Panc1 (cell line): ENCODE measurements around the gene ASCC1.

Experiments used
- POLR2AphosphoS5 ChIP-seq: IDR thresholded peaks from 2 replicates; pipeline ENCODE4 v1.6.1; 2012; ENCODE audit warnings: mild to moderate bottlenecking, low read depth, low read length, moderate library complexity
- SIN3A ChIP-seq: IDR thresholded peaks from 2 replicates; pipeline ENCODE4 v1.6.1; 2012; ENCODE audit warnings: low read depth, mild to moderate bottlenecking, low read length, moderate library complexity, borderline replicate concordance; ENCODE audit not compliant: insufficient read depth
- TCF7L2 ChIP-seq: IDR thresholded peaks from 2 replicates; pipeline ENCODE4 v1.6.1; 2011; ENCODE audit warnings: mild to moderate bottlenecking, low read depth, low read length, inconsistent platforms
- TF ChIP-seq, protein P1 (sequence below): fragments of 450-650 bp; IDR thresholded peaks from 2 replicates; pipeline ENCODE4 v1.5.1; 2017; ENCODE audit warnings: mild to moderate bottlenecking
- TF ChIP-seq, protein P2 (sequence below), 2 experiments: IDR thresholded peaks; 2 replicates each; pipeline ENCODE4 v1.6.1; 2011 to 2012; ENCODE audit warnings: low read depth in 2 of 2, control low read depth in 1 of 2, low read length in 1 of 2, mild to moderate bottlenecking in 1 of 2, moderate library complexity in 1 of 2; ENCODE audit not compliant: insufficient read depth in 1 of 2

DNA sequence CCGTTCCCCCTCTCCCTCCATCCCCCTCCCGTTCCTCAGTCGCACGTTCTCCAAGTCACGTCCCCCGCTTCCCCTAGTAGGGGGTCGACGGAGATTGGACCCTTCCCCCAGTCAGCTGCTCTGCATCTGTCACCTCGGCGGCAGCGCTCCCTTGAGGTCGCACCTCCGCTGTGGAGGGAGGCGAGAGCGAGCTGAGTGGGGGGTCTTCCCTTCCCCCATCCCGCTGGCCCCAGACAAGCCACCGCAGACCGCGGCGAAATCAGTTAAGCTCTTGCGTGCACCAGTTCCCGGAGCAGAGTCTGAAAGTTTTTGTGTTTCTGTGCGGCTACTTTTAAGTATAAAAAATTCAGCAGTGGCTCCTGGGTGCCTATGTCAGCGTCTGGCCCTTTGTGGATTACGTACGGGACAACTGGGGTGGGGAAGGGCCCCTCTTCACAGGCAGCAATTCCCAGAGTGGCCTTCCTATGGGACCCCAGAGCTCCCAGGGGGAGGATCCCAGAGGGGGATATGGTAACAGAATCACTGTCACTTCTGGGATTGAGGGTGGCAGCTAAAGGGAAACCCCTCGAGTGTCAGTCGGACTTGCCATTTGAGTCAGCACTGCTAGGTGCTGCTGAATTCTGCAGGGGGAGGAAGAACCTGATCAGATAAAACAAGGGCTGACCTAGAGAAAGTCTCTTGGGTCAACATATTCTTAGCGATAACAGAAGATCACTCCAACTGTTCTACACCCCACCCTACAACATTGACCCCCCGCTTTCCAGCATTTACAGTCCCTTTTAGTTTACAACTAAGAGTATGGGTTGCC is 45.1 kb upstream of the ASCC1 start:
- TF ChIP-seq POLR2AphosphoS5 (no peak), TCF7L2 (no peak), SIN3A (0 out of 2 replicates have a peak, but pooled peaks have one; percentile 1)
- TF ChIP-seq, protein P1, sequence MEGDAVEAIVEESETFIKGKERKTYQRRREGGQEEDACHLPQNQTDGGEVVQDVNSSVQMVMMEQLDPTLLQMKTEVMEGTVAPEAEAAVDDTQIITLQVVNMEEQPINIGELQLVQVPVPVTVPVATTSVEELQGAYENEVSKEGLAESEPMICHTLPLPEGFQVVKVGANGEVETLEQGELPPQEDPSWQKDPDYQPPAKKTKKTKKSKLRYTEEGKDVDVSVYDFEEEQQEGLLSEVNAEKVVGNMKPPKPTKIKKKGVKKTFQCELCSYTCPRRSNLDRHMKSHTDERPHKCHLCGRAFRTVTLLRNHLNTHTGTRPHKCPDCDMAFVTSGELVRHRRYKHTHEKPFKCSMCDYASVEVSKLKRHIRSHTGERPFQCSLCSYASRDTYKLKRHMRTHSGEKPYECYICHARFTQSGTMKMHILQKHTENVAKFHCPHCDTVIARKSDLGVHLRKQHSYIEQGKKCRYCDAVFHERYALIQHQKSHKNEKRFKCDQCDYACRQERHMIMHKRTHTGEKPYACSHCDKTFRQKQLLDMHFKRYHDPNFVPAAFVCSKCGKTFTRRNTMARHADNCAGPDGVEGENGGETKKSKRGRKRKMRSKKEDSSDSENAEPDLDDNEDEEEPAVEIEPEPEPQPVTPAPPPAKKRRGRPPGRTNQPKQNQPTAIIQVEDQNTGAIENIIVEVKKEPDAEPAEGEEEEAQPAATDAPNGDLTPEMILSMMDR = no peak
- TF ChIP-seq, protein P2, sequence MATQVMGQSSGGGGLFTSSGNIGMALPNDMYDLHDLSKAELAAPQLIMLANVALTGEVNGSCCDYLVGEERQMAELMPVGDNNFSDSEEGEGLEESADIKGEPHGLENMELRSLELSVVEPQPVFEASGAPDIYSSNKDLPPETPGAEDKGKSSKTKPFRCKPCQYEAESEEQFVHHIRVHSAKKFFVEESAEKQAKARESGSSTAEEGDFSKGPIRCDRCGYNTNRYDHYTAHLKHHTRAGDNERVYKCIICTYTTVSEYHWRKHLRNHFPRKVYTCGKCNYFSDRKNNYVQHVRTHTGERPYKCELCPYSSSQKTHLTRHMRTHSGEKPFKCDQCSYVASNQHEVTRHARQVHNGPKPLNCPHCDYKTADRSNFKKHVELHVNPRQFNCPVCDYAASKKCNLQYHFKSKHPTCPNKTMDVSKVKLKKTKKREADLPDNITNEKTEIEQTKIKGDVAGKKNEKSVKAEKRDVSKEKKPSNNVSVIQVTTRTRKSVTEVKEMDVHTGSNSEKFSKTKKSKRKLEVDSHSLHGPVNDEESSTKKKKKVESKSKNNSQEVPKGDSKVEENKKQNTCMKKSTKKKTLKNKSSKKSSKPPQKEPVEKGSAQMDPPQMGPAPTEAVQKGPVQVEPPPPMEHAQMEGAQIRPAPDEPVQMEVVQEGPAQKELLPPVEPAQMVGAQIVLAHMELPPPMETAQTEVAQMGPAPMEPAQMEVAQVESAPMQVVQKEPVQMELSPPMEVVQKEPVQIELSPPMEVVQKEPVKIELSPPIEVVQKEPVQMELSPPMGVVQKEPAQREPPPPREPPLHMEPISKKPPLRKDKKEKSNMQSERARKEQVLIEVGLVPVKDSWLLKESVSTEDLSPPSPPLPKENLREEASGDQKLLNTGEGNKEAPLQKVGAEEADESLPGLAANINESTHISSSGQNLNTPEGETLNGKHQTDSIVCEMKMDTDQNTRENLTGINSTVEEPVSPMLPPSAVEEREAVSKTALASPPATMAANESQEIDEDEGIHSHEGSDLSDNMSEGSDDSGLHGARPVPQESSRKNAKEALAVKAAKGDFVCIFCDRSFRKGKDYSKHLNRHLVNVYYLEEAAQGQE (IDR thresholded peaks at IDR 0.05; ENCODE audit: insufficient read depth in 1 of 2, low read depth in 2 of 2, low read length in 1 of 2) = no peak
